Inferior parietal cortex (tissue), 1 donor: Measurements from ENCODE around the gene EVPLL.
"Not testable (repeated sequence)": the region's sequence is repeated elsewhere in the genome, so short reads cannot be mapped to it uniquely, and the experiment has no call there.

Source experiments
- DNase-seq: peaks from one replicate; pipeline ENCODE4 v3.0.0-alpha.2; 2016; ENCODE audit errors: extremely low spot score

EVPLL gene

DNA sequence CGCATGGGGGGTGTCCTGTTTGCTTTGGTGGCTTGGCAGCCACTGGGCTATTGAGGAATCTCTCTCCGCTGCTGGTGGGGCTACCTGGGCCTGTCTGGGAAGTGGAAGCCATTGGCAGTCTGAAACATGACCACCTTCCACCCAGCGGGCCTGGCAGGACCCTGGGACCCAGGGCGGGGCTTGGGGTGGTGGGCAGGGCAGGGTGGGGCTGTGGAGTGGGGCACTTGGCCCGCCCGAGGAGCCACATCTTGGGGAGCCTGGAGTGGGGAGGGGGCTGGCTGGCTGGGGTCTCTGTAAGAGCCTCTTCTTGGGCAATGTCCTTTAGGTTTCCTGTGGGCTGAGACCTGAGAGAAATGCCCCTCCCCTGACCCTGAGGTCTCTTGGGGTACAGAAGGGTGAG is 48.0 kb downstream of the EVPLL start:
- DNase-seq = not testable (repeated sequence)

DNA sequence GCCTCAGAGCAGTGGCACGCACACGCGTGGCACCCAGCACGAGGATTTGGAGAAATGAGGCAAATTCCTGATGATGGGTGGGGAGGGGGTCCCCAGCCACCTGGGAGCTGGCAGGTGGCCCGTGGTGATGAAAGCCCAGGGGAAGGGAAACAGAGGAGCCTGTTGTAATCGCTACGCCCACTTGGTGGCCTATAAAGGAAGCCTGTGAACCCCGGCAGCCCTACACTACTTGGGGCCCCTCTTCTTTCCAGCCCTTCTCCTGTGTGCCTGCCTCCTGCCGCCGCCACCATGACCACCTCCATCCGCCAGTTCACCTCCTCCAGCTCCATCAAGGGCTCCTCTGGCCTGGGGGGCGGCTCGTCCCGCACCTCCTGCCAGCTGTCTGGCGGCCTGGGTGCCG is 49.1 kb downstream of the EVPLL start:
- DNase-seq = not testable (repeated sequence)

DNA sequence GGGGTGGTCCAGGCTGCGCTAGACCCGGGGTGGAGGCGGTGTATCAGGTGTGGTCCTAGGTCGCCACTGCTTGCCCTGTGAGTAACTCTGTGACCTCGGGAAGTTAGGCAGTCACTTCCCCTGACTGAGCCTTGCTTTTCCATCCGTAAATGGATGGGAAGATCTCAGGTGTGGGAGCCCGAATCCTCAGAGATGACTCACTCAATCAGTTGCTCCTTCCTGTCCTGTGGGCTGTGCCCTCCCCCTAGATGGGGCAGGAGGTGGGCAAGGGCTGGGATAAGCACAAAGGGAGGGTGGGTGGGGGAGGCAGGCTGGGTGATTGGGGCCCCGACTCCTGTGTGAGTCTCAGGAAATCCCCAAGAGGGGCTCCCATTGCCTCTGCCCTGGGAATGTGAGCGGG is 54.6 kb downstream of the EVPLL start:
- DNase-seq = not testable (repeated sequence)
